Adrenal gland (tissue), 5 donors: Measurements from ENCODE around the gene FYCO1.

Experiments
- POLR2A ChIP-seq, 2 donors: fragments of 450-650 bp; IDR thresholded peaks; one replicate each; pipeline ENCODE4 v1.6.1; 2017; ENCODE audit warnings: antibody characterized with exemption in 2 of 2, mild to moderate bottlenecking in 2 of 2, moderate library complexity in 1 of 2
- TF ChIP-seq, protein P1 (sequence below), 6 experiments: fragments of 450-650 bp in 4 of 6; fragments of 200-600 bp in 2 of 6; sonication (generic) in 1 of 6; IDR thresholded peaks; 1 replicate in 5 of 6; 2 replicates in 1 of 6; pipeline versions ENCODE4 v1.5.1 to v1.8.0; 2016 to 2021; ENCODE audit warnings: antibody characterized with exemption in 6 of 6, mild to moderate bottlenecking in 2 of 6, moderate library complexity in 1 of 6
- donor health status: DM: no; HTN: no; CAD: no.

- TF ChIP-seq, protein P1, sequence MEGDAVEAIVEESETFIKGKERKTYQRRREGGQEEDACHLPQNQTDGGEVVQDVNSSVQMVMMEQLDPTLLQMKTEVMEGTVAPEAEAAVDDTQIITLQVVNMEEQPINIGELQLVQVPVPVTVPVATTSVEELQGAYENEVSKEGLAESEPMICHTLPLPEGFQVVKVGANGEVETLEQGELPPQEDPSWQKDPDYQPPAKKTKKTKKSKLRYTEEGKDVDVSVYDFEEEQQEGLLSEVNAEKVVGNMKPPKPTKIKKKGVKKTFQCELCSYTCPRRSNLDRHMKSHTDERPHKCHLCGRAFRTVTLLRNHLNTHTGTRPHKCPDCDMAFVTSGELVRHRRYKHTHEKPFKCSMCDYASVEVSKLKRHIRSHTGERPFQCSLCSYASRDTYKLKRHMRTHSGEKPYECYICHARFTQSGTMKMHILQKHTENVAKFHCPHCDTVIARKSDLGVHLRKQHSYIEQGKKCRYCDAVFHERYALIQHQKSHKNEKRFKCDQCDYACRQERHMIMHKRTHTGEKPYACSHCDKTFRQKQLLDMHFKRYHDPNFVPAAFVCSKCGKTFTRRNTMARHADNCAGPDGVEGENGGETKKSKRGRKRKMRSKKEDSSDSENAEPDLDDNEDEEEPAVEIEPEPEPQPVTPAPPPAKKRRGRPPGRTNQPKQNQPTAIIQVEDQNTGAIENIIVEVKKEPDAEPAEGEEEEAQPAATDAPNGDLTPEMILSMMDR (IDR thresholded peaks at IDR 0.05): no peak
- TF ChIP-seq POLR2A (IDR thresholded peaks at IDR 0.05): no peak
Measured at GRCh38 chr3:45967724-45968123, 27.9 kb downstream of the FYCO1 start.
